ENCODE measurements around the gene DSTYK. TPM values are rescaled to one million over a fixed set of nuclear protein-coding genes. Genes with fewer than 3 reads are reported as not detected.

Gene DSTYK
- total RNA-seq, 1 donor from 2014 or later = 15.4 TPM

GRCh38 chr1:205147191-205147835, 64.2 kb downstream of the DSTYK start:
- Mint-ChIP-seq H3K36me3 (ENCODE audit: low read depth, unreplicated experiment) (peaks cover 10% of the 10 kb centered on the region), H3K9me3 (ENCODE audit: unreplicated experiment) (no peaks in the 10 kb centered on the region), H3K27ac (ENCODE audit: unreplicated experiment) (peak overlapping the region; percentile 96), H3K4me3 (ENCODE audit: unreplicated experiment) (no peak overlapping the region), H3K27me3 (ENCODE audit: low read depth, unreplicated experiment) (no peaks in the 10 kb centered on the region), H3K4me1 (ENCODE audit: low read depth, unreplicated experiment) (peaks cover 40% of the 10 kb centered on the region)
- H3K4me2 ChIP-seq (ENCODE audit: low read length) = peak overlapping the region; percentile 26
- no peaks in the 10 kb centered on the region for H3K9me3 ChIP-seq (ENCODE audit: insufficient read depth, low read depth, low read length)
- peaks cover 31% of the 10 kb centered on the region for H3K4me1 ChIP-seq (ENCODE audit: insufficient read depth, low read length)
- no peak overlapping the region for H3K4me3 ChIP-seq (ENCODE audit: insufficient read depth, low read depth, low read length)
- H3K36me3 ChIP-seq (ENCODE audit: insufficient read depth, low read length) = no peaks in the 10 kb centered on the region
- H3K27me3 ChIP-seq (ENCODE audit: insufficient read depth, low read length) = no peaks in the 10 kb centered on the region
- TF ChIP-seq EZH2 (IDR thresholded peaks at IDR 0.05; ENCODE audit: insufficient read depth, low read length) (no peak), CTCF (IDR thresholded peaks at IDR 0.05; ENCODE audit: insufficient read depth, low read depth, low read length) (no peak)
- H3K9ac ChIP-seq (ENCODE audit: low read length) = peak overlapping the region; percentile 32
- no peak overlapping the region for H2AFZ ChIP-seq (ENCODE audit: low read depth, low read length)
- peak overlapping the region; percentile 51 for H3K27ac ChIP-seq (ENCODE audit: low read depth, low read length)
- peak; percentile 41 for FAIRE-seq
- peak; percentile 79 for DNase-seq (ENCODE audit: low read depth)
- H3K79me2 ChIP-seq (ENCODE audit: insufficient read depth, low read length) = no peaks in the 10 kb centered on the region
- H4K20me1 ChIP-seq (ENCODE audit: insufficient read depth, low read length) = no peaks in the 10 kb centered on the region

- Histone ChIP-seq H3K4me2 (ENCODE audit: low read length) (peak overlapping the region; percentile 74), H3K27ac (ENCODE audit: low read depth, low read length) (peak overlapping the region; percentile 81), H3K4me3 (ENCODE audit: insufficient read depth, low read depth, low read length) (no peak overlapping the region), H3K9me3 (ENCODE audit: insufficient read depth, low read depth, low read length) (no peaks in the 10 kb centered on the region), H3K27me3 (ENCODE audit: insufficient read depth, low read length) (no peaks in the 10 kb centered on the region), H4K20me1 (ENCODE audit: insufficient read depth, low read length) (no peaks in the 10 kb centered on the region), H2AFZ (ENCODE audit: low read depth, low read length) (no peak overlapping the region), H3K4me1 (ENCODE audit: insufficient read depth, low read length) (peaks cover 31% of the 10 kb centered on the region), H3K9ac (ENCODE audit: low read length) (peak overlapping the region; percentile 56), H3K36me3 (ENCODE audit: insufficient read depth, low read length) (no peaks in the 10 kb centered on the region), H3K79me2 (ENCODE audit: insufficient read depth, low read length) (no peaks in the 10 kb centered on the region)
- FAIRE-seq (peak; percentile 59), DNase-seq (ENCODE audit: low read depth) (peak; percentile 65)
- Mint-ChIP-seq H3K36me3 (ENCODE audit: low read depth, unreplicated experiment) (peaks cover 10% of the 10 kb centered on the region), H3K9me3 (ENCODE audit: unreplicated experiment) (no peaks in the 10 kb centered on the region), H3K27ac (ENCODE audit: unreplicated experiment) (peak overlapping the region; percentile 94), H3K4me3 (ENCODE audit: unreplicated experiment) (no peak overlapping the region), H3K4me1 (ENCODE audit: low read depth, unreplicated experiment) (peaks cover 40% of the 10 kb centered on the region), H3K27me3 (ENCODE audit: low read depth, unreplicated experiment) (no peaks in the 10 kb centered on the region)
- TF ChIP-seq EZH2 (IDR thresholded peaks at IDR 0.05; ENCODE audit: insufficient read depth, low read length) = no peak
- no peak for TF ChIP-seq CTCF (IDR thresholded peaks at IDR 0.05; ENCODE audit: insufficient read depth, low read depth, low read length)
These were observed 66.8 kb downstream of the DSTYK start for GRCh38 chr1:205144751-205145150.

DNA sequence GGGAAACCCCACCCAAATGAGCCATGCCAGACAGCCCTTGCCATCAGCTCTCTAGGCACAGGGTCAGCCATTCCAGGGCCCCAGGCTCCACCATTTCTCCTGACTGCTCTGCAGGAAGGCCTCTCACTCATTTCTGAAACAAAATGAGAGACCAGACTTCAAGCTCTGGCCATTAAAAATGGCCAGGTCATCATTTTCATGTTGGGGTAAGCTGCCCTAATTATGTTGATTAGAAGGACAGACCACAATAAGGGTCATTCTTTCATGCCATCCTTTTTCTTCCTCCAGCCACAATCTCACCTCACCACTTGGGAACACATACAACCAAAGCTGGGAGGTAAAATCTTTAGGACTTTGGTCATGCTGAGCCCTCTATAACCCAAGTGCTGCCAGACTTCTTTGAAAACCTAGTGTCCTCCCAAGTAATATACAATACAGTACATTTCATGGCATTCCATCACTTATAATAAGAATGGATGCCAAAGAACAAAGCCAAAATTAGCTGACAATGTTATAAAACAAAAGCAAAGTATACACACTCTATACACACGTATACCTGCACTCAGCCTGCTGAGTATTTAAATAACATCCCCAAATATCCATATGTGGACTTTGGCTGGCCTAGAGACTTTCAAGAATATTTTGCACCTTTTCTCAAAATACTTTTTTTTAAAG, 67.3 kb downstream of the DSTYK start:
- H3K36me3 Mint-ChIP-seq (ENCODE audit: low read depth, unreplicated experiment) = peaks cover 10% of the 10 kb centered on the region
- Histone ChIP-seq H3K27me3 (ENCODE audit: insufficient read depth, low read length) (no peaks in the 10 kb centered on the region), H3K36me3 (ENCODE audit: insufficient read depth, low read length) (no peaks in the 10 kb centered on the region), H3K9me3 (ENCODE audit: insufficient read depth, low read depth, low read length) (no peaks in the 10 kb centered on the region), H2AFZ (ENCODE audit: low read depth, low read length) (no peak overlapping the region), H4K20me1 (ENCODE audit: insufficient read depth, low read length) (no peaks in the 10 kb centered on the region), H3K4me3 (ENCODE audit: insufficient read depth, low read depth, low read length) (no peak overlapping the region), H3K9ac (ENCODE audit: low read length) (peak overlapping the region; percentile 56), H3K79me2 (ENCODE audit: insufficient read depth, low read length) (no peaks in the 10 kb centered on the region), H3K27ac (ENCODE audit: low read depth, low read length) (peak overlapping the region; percentile 81), H3K4me1 (ENCODE audit: insufficient read depth, low read length) (peaks cover 31% of the 10 kb centered on the region), H3K4me2 (ENCODE audit: low read length) (peak overlapping the region; percentile 74)
- peak overlapping the region; percentile 94 for H3K27ac Mint-ChIP-seq (ENCODE audit: unreplicated experiment)
- TF ChIP-seq CTCF (IDR thresholded peaks at IDR 0.05; ENCODE audit: insufficient read depth, low read depth, low read length) = no peak
- TF ChIP-seq EZH2 (IDR thresholded peaks at IDR 0.05; ENCODE audit: insufficient read depth, low read length) = no peak
- peaks cover 40% of the 10 kb centered on the region for H3K4me1 Mint-ChIP-seq (ENCODE audit: low read depth, unreplicated experiment)
- H3K9me3 Mint-ChIP-seq (ENCODE audit: unreplicated experiment) = no peaks in the 10 kb centered on the region
- FAIRE-seq (no peak), DNase-seq (ENCODE audit: low read depth) (no peak)
- no peak overlapping the region for H3K4me3 Mint-ChIP-seq (ENCODE audit: unreplicated experiment)
- H3K27me3 Mint-ChIP-seq (ENCODE audit: low read depth, unreplicated experiment) = no peaks in the 10 kb centered on the region

Data from astrocyte (in vitro differentiated cells and primary cell).